ENCODE results near the gene HOXC4. TPM values are rescaled to one million over a fixed set of nuclear protein-coding genes. Genes with fewer than 3 reads are reported as not detected.

The HOXC4 gene
- total and polyA plus RNA-seq, 2 of the 4 experiments (the other 2 are of a cell fraction): under 0.01 to 0.26 TPM

DNA sequence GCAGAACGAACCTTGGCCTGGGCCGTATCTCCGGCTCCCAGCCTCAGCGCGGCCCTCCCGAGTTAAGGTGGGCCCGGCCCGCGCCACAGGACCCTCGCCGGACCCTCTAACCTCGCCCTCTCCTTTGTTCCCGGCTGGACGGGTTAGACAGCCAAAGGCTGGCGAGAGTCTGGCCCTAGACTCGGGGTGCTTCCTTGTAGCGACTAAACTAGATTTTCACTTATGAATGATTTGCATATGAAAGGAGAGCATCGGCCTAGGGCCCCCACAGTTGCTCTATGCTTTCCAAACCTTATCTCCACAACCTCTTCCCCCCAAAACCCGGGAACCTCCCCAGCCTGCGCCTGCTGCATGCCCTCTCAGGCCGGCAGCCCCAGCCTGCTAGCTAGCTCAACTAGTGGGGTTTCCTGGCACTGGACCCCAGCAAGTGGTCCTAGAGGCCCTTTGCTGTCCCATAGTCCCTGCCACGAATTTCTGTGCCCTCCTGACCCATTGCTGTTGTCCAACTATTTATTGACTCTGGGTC lies 18.8 kb upstream of the HOXC4 start:
- DNase-seq: no peak

More for the DNA sequence above, 18.8 kb upstream of the HOXC4 start:
- Histone ChIP-seq H4K8ac (ENCODE audit: low read depth in 2 of 2, low read length in 2 of 2) (no peak overlapping the region), H3K23ac (ENCODE audit: low read depth, low read length) (no peak overlapping the region), H3K9me3 (ENCODE audit: control insufficient read depth, insufficient read depth, low read length) (peaks cover 11% of the 10 kb centered on the region), H3K14ac (replicated peaks; ENCODE audit: low read depth, low read length) (no peak overlapping the region), H4K5ac (ENCODE audit: low read depth, low read length) (no peak overlapping the region), H2BK20ac (ENCODE audit: low read depth, low read length) (no peak overlapping the region), H3K56ac (ENCODE audit: extremely low read depth, insufficient read depth, low read length) (no peak overlapping the region), H3K4ac (ENCODE audit: low read depth, low read length) (no peak overlapping the region), H2AK9ac (replicated peaks; ENCODE audit: low read depth, low read length, poor library complexity) (no peak overlapping the region), H2BK15ac (ENCODE audit: low read depth, low read length) (no peak overlapping the region), H3K9ac (ENCODE audit: low read depth, low read length) (no peak overlapping the region), H3K9me1 (ENCODE audit: insufficient read depth, low read length) (no peaks in the 10 kb centered on the region), H2BK120ac (ENCODE audit: low read depth, low read length) (no peak overlapping the region), H3K18ac (ENCODE audit: low read depth, low read length) (no peak overlapping the region), H3K79me1 (ENCODE audit: low read depth in 1 of 2, low read length in 2 of 2) (no peaks in the 10 kb centered on the region), H2AFZ (replicated peaks; ENCODE audit: low read length, poor library complexity) (no peak overlapping the region), H3K4me3 (ENCODE audit: insufficient read depth, low read depth, low read length) (no peak overlapping the region), H3K4me2 (ENCODE audit: low read depth, low read length) (no peak overlapping the region), H3K27me3 (ENCODE audit: control insufficient read depth, insufficient read depth, low read length) (peaks cover 78% of the 10 kb centered on the region), H2BK5ac (ENCODE audit: low read depth, low read length, poor library complexity, severe bottlenecking) (no peak overlapping the region), H3K36me3 (ENCODE audit: control insufficient read depth, insufficient read depth, low read length) (no peaks in the 10 kb centered on the region), H2AK5ac (ENCODE audit: low read depth, low read length) (no peak overlapping the region), H3K4me1 (ENCODE audit: control insufficient read depth, insufficient read depth, low read length) (no peaks in the 10 kb centered on the region), H4K91ac (ENCODE audit: insufficient read depth, low read depth, low read length) (no peak overlapping the region), H3K27ac (ENCODE audit: insufficient read depth, low read length) (no peak overlapping the region), H4K20me1 (ENCODE audit: insufficient read depth, low read length) (no peaks in the 10 kb centered on the region)
- ChIA-PET CTCF (no interaction called here), POLR2A (ENCODE audit: unreplicated experiment) (no interaction called here)
- BruUV-seq (replicated peaks): no TSS peak
- dilution Hi-C loops (cut with HindIII; ENCODE audit: low sequenced_read_pairs, unreplicated experiment) (no loop called here), intact Hi-C loops (cut with micrococcal nuclease) (no loop called here), in situ Hi-C loops (cut with MboI; ENCODE audit: low sequenced_read_pairs) (no loop called here)
- TF ChIP-seq POLR2A (IDR thresholded peaks at IDR 0.05; ENCODE audit: low read depth, low read length) (no peak), RAD21 (IDR thresholded peaks at IDR 0.05; ENCODE audit: low read length) (no peak), MXI1 (IDR thresholded peaks at IDR 0.05; ENCODE audit: borderline replicate concordance, low read depth, low read length) (no peak), RCOR1 (IDR thresholded peaks at IDR 0.05; ENCODE audit: insufficient replicate concordance, low read length) (no peak), MAFK (IDR thresholded peaks at IDR 0.05; ENCODE audit: low read depth, low read length) (no peak), NFE2L2 (IDR thresholded peaks at IDR 0.05; ENCODE audit: low read depth, low read length) (no peak), FOS (IDR thresholded peaks at IDR 0.05; ENCODE audit: low read depth, low read length) (no peak), SMC3 (IDR thresholded peaks at IDR 0.05; ENCODE audit: low read depth, low read length) (no peak), CEBPB (IDR thresholded peaks at IDR 0.05; ENCODE audit: low read depth, low read length) (no peak), RFX5 (IDR thresholded peaks at IDR 0.05; ENCODE audit: low read depth, low read length) (no peak), MAZ (IDR thresholded peaks at IDR 0.05; ENCODE audit: borderline replicate concordance, low read depth, low read length) (no peak)
- 60% methylated on average over 2 of the region's 22 CpGs; no CpG with 5 or more reads in 1 of the 2 experiments for WGBS, 2 experiments (ENCODE audit: extremely low coverage in 2 of 2, insufficient read length in 1 of 2)
- ATAC-seq (ENCODE audit: low read depth): no peak
